Measurements from ENCODE around the gene ZNF836. TPM values are rescaled to one million over a fixed set of nuclear protein-coding genes. Genes with fewer than 3 reads are reported as not detected.

Gene ZNF836
- total and polyA plus RNA-seq, 9 of the 15 experiments (the other 6 are each of a cell fraction or from before 2014, with no cell fraction given), result 0.24 to 0.69 (median 0.64) TPM; not detected in 2

DNA sequence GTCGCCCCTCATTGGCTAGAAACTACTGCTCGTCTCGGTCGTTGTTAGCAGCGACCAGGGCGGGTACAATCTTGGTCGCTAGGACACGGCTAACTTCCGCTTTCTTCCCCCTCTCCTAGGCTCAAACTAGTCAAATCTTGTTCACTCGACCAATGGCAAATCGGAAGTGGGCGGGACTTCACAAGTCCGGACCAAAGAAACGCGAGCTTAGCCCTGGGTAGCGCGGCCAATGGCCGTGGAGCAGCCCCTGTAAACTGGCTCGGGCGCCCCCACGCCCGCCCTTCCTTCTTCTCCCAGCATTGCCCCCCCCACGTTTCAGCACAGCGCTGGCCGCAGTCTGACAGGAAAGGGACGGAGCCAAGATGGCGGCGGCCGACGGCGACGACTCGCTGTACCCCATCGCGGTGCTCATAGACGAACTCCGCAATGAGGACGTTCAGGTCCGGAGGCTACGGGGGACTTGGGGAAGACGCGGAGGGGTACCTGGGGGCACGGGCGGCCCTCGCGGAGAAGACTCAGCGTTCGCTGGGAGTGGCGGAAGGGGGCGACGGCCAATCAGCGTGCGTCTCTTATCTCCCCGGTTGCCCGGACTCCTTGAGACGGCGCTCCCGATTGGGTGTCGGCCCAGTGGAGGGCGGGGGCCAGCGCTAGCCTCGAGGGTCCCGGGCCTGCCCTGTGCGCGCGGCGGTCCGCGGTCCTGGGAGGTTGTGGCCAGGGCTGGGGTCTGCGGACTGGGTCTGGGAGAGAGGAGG, 18.5 kb upstream of the ZNF836 start, which contains the start of gene PPP2R1A (continued):
- TF ChIP-seq, protein P1, sequence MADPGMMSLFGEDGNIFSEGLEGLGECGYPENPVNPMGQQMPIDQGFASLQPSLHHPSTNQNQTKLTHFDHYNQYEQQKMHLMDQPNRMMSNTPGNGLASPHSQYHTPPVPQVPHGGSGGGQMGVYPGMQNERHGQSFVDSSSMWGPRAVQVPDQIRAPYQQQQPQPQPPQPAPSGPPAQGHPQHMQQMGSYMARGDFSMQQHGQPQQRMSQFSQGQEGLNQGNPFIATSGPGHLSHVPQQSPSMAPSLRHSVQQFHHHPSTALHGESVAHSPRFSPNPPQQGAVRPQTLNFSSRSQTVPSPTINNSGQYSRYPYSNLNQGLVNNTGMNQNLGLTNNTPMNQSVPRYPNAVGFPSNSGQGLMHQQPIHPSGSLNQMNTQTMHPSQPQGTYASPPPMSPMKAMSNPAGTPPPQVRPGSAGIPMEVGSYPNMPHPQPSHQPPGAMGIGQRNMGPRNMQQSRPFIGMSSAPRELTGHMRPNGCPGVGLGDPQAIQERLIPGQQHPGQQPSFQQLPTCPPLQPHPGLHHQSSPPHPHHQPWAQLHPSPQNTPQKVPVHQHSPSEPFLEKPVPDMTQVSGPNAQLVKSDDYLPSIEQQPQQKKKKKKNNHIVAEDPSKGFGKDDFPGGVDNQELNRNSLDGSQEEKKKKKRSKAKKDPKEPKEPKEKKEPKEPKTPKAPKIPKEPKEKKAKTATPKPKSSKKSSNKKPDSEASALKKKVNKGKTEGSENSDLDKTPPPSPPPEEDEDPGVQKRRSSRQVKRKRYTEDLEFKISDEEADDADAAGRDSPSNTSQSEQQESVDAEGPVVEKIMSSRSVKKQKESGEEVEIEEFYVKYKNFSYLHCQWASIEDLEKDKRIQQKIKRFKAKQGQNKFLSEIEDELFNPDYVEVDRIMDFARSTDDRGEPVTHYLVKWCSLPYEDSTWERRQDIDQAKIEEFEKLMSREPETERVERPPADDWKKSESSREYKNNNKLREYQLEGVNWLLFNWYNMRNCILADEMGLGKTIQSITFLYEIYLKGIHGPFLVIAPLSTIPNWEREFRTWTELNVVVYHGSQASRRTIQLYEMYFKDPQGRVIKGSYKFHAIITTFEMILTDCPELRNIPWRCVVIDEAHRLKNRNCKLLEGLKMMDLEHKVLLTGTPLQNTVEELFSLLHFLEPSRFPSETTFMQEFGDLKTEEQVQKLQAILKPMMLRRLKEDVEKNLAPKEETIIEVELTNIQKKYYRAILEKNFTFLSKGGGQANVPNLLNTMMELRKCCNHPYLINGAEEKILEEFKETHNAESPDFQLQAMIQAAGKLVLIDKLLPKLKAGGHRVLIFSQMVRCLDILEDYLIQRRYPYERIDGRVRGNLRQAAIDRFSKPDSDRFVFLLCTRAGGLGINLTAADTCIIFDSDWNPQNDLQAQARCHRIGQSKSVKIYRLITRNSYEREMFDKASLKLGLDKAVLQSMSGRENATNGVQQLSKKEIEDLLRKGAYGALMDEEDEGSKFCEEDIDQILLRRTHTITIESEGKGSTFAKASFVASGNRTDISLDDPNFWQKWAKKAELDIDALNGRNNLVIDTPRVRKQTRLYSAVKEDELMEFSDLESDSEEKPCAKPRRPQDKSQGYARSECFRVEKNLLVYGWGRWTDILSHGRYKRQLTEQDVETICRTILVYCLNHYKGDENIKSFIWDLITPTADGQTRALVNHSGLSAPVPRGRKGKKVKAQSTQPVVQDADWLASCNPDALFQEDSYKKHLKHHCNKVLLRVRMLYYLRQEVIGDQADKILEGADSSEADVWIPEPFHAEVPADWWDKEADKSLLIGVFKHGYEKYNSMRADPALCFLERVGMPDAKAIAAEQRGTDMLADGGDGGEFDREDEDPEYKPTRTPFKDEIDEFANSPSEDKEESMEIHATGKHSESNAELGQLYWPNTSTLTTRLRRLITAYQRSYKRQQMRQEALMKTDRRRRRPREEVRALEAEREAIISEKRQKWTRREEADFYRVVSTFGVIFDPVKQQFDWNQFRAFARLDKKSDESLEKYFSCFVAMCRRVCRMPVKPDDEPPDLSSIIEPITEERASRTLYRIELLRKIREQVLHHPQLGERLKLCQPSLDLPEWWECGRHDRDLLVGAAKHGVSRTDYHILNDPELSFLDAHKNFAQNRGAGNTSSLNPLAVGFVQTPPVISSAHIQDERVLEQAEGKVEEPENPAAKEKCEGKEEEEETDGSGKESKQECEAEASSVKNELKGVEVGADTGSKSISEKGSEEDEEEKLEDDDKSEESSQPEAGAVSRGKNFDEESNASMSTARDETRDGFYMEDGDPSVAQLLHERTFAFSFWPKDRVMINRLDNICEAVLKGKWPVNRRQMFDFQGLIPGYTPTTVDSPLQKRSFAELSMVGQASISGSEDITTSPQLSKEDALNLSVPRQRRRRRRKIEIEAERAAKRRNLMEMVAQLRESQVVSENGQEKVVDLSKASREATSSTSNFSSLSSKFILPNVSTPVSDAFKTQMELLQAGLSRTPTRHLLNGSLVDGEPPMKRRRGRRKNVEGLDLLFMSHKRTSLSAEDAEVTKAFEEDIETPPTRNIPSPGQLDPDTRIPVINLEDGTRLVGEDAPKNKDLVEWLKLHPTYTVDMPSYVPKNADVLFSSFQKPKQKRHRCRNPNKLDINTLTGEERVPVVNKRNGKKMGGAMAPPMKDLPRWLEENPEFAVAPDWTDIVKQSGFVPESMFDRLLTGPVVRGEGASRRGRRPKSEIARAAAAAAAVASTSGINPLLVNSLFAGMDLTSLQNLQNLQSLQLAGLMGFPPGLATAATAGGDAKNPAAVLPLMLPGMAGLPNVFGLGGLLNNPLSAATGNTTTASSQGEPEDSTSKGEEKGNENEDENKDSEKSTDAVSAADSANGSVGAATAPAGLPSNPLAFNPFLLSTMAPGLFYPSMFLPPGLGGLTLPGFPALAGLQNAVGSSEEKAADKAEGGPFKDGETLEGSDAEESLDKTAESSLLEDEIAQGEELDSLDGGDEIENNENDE (IDR thresholded peaks at IDR 0.05; ENCODE audit: low read depth, low read length), result no peak
- TF ChIP-seq JUN (IDR thresholded peaks at IDR 0.05; ENCODE audit: borderline replicate concordance, low read depth, low read length), result 0 out of 2 replicates have a peak, but pooled peaks have one; percentile 12
- TF ChIP-seq JUN (CRISPR knock-in tag; IDR thresholded peaks at IDR 0.05; ENCODE audit: borderline replicate concordance), result no peak
- TF ChIP-seq, protein P2, sequence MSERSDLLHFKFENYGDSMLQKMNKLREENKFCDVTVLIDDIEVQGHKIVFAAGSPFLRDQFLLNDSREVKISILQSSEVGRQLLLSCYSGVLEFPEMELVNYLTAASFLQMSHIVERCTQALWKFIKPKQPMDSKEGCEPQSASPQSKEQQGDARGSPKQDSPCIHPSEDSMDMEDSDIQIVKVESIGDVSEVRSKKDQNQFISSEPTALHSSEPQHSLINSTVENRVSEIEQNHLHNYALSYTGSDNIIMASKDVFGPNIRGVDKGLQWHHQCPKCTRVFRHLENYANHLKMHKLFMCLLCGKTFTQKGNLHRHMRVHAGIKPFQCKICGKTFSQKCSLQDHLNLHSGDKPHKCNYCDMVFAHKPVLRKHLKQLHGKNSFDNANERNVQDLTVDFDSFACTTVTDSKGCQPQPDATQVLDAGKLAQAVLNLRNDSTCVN (CRISPR knock-in tag; IDR thresholded peaks at IDR 0.05), result no peak
- TF ChIP-seq FOSL1 (tag; conservative IDR thresholded peaks at IDR 0.05), result no peak
- TF ChIP-seq GABPB1 (CRISPR knock-in tag; IDR thresholded peaks at IDR 0.05), result peak; percentile 95
- TF ChIP-seq NFYB (IDR thresholded peaks at IDR 0.05; ENCODE audit: extremely low read depth, insufficient read length), result peak; percentile 66
- TF ChIP-seq, protein P3, sequence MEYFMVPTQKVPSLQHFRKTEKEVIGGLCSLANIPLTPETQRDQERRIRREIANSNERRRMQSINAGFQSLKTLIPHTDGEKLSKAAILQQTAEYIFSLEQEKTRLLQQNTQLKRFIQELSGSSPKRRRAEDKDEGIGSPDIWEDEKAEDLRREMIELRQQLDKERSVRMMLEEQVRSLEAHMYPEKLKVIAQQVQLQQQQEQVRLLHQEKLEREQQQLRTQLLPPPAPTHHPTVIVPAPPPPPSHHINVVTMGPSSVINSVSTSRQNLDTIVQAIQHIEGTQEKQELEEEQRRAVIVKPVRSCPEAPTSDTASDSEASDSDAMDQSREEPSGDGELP (CRISPR knock-in tag; IDR thresholded peaks at IDR 0.05; ENCODE audit: borderline replicate concordance), result peak; percentile 81
- TF ChIP-seq NR2C2 (CRISPR knock-in tag; IDR thresholded peaks at IDR 0.05), result no peak
- TF ChIP-seq NR2C2 (tag; IDR thresholded peaks at IDR 0.05), result peak; percentile 56; the same call in 1 of the 2 replicates
- TF ChIP-seq, protein P4, sequence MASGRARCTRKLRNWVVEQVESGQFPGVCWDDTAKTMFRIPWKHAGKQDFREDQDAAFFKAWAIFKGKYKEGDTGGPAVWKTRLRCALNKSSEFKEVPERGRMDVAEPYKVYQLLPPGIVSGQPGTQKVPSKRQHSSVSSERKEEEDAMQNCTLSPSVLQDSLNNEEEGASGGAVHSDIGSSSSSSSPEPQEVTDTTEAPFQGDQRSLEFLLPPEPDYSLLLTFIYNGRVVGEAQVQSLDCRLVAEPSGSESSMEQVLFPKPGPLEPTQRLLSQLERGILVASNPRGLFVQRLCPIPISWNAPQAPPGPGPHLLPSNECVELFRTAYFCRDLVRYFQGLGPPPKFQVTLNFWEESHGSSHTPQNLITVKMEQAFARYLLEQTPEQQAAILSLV (tag; IDR thresholded peaks at IDR 0.05), result no peak
- TF ChIP-seq PTRF (tag; IDR thresholded peaks at IDR 0.05), result no peak

All from K562 (cell line).